Measurements from ENCODE around the gene GPATCH1.
"Not testable (repeated sequence)": the region's sequence is repeated elsewhere in the genome, so short reads cannot be mapped to it uniquely, and the experiment has no call there.

GPATCH1 gene

GRCh38 chr19:33114312-33114711, 33.3 kb downstream of the GPATCH1 start:
- H3K4me3 ChIP-seq (ENCODE audit: control insufficient read depth, low read depth, low read length): no peak overlapping the region
- TF ChIP-seq CTCF (conservative IDR thresholded peaks at IDR 0.05; ENCODE audit: control insufficient read depth, insufficient read depth, low read depth, low read length): no peak
- DNase-seq (ENCODE audit: low read depth): no peak

DNA sequence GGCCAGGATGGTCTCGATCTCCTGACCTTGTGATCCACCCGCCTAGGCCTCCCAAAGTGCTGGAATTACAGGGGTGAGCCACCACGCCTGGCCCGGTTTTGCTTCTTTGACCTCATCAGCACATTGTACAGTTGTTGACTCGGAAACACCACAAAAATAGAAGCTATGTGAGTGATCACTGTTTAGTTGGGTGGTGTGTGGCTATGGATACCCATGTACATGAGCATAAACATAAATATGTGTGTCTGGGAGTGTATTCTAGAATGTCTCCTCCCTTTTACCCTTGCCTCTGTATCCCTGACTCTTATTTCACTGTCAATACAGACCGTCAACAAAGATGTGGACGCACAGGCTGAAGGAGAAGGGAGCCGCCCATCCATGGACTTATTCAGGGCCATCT, 36.5 kb downstream of the GPATCH1 start:
- TF ChIP-seq CTCF (conservative IDR thresholded peaks at IDR 0.05; ENCODE audit: control insufficient read depth, insufficient read depth, low read depth, low read length): no peak
- H3K4me3 ChIP-seq (ENCODE audit: control insufficient read depth, low read depth, low read length): no peak overlapping the region
- DNase-seq (ENCODE audit: low read depth): no peak

DNA sequence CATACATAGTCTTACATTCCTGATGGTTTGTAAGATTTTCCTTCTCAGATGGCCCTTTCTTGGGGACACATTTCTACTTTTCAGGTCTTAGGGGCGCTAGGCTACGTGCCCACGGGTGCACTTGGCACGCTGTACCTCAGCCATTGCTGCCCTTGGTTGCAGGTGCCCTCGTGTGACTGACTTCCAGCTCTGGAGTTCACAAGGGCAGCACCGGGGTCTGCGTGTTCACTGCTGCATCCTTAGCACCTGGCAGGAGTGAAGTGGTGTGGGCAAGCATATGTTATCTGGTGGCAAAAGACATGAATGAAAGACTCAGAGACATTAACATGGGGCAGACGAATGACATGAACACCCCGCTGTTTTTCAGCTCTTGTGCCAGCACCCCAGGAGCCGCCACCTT, 37.7 kb downstream of the GPATCH1 start:
- TF ChIP-seq CTCF (conservative IDR thresholded peaks at IDR 0.05; ENCODE audit: control insufficient read depth, insufficient read depth, low read depth, low read length): no peak
- no peak for DNase-seq (ENCODE audit: low read depth)
- H3K4me3 ChIP-seq (ENCODE audit: control insufficient read depth, low read depth, low read length): no peak overlapping the region

GRCh38 chr19:33124207-33125098, 43.5 kb downstream of the GPATCH1 start:
- TF ChIP-seq CTCF (conservative IDR thresholded peaks at IDR 0.05; ENCODE audit: control insufficient read depth, insufficient read depth, low read depth, low read length): no peak
- no peak overlapping the region for H3K4me3 ChIP-seq (ENCODE audit: control insufficient read depth, low read depth, low read length)
- DNase-seq (ENCODE audit: low read depth): no peak

DNA sequence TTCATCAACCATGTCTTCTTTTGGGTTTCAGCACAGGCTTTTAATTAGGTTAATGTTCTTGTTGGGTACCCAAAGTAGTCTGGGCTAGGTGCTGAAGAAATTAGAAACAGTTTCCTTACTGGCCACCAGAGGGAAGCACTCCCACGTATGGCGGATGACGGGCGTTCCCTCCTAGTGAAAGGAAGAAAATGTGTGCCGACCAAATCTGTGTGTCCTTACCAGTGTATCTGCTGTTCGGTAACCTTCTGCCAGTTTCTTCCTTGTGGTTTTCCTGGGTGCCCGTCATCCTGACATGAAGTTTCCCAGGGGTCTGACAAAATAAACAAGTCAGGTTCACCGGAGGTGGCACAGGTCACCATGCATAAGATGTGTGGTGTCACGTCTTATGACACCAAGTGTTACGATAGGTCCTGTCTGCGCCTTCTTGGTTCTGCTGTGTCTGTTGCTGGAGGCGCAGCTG, 45.0 kb downstream of the GPATCH1 start:
- H3K4me3 ChIP-seq (ENCODE audit: control insufficient read depth, low read depth, low read length): no peak overlapping the region
- peak; percentile 93 for TF ChIP-seq CTCF (conservative IDR thresholded peaks at IDR 0.05; ENCODE audit: control insufficient read depth, insufficient read depth, low read depth, low read length)
- peak; percentile 64 for DNase-seq (ENCODE audit: low read depth)

DNA sequence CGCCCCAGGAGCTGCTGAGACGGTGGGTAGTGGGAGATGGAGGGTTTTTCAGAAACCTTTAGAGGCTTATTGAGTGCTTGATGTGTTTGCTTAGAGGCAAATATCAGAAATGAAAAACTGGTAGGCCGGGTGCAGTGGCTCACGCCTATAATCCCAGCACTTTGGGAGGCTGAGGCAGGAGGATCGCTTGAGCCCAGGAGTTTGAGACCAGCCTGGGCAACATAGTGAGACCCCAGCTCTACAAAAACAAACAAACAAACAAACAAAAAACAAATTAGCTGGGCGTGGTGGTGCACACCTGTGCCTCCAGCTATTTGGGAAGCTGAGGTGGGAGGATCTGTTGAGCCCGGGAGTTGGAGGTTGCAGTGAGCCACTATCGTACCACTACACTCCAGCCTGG, 45.7 kb downstream of the GPATCH1 start:
- DNase-seq (ENCODE audit: low read depth); H3K4me3 ChIP-seq (ENCODE audit: control insufficient read depth, low read depth, low read length): not testable (repeated sequence)

DNA sequence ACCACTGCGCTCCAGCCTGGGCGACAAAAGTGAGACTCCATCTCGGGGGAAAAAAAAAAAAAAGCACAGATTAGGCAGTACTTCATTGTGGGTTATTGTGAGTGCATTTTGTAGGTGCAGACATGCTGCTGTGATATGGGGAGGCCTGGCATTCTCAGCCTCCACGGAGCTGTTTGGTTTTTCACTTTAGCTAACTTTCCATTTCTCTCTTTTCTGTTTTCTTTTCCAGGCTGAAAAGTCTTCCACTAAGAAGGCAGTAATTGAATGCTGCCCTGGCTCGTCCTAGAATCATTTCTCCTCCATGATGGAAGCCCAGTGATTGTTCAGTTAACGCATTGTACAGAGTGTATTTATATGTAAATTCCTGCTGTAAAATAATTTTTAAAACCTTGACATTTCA, 48.9 kb downstream of the GPATCH1 start:
- TF ChIP-seq CTCF (conservative IDR thresholded peaks at IDR 0.05; ENCODE audit: control insufficient read depth, insufficient read depth, low read depth, low read length): no peak
- no peak for DNase-seq (ENCODE audit: low read depth)
- no peak overlapping the region for H3K4me3 ChIP-seq (ENCODE audit: control insufficient read depth, low read depth, low read length)

Data from fibroblast of mammary gland (primary cell).